OCI-LY3 (cell line): ENCODE data around the gene CC2D1A.

Source experiments
- EZH2phosphoT487 ChIP-seq: fragments of 200-600 bp; shearing (Covaris generic); IDR thresholded peaks from 2 replicates; pipeline ENCODE4 v1.6.1; 2018; ENCODE audit warnings: antibody characterized with exemption, mixed run types, low read depth
- TF ChIP-seq, protein P1 (sequence below): fragments of 200-600, 300-600 bp; sonication (generic); IDR thresholded peaks from 2 replicates; pipeline ENCODE4 v1.5.1; 2014; ENCODE audit warnings: antibody characterized with exemption, low read length, low read depth

DNA sequence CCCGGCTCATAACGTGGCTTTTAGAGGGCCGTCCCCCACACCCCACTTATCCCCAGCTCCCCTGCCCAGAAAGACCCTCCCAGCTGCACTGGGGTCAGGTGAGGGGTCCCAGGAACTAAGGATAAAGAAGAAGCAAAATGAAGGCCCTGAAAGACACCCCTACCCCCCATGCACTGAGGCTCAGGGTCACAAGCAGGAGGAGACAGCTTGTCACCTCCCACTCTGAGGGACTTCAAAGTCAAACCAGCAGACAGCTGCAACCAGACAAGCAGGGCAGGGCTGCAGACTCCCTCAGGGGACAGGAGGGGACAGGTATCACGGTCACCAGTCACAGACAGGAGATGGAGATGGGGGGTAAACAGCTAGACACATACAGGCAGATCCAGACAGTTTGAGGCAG is 35.1 kb upstream of the CC2D1A start:
- TF ChIP-seq, protein P1, sequence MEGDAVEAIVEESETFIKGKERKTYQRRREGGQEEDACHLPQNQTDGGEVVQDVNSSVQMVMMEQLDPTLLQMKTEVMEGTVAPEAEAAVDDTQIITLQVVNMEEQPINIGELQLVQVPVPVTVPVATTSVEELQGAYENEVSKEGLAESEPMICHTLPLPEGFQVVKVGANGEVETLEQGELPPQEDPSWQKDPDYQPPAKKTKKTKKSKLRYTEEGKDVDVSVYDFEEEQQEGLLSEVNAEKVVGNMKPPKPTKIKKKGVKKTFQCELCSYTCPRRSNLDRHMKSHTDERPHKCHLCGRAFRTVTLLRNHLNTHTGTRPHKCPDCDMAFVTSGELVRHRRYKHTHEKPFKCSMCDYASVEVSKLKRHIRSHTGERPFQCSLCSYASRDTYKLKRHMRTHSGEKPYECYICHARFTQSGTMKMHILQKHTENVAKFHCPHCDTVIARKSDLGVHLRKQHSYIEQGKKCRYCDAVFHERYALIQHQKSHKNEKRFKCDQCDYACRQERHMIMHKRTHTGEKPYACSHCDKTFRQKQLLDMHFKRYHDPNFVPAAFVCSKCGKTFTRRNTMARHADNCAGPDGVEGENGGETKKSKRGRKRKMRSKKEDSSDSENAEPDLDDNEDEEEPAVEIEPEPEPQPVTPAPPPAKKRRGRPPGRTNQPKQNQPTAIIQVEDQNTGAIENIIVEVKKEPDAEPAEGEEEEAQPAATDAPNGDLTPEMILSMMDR: no peak
- no peak for TF ChIP-seq EZH2phosphoT487
